Natural killer cell (primary cell): ENCODE results near the gene CAPN8. TPM values are rescaled to one million over a fixed set of nuclear protein-coding genes. Genes with fewer than 3 reads are reported as not detected.

Source experiments
- ATAC-seq, 3 donors: fragments of 150-1000 bp in 2 of 3; fragments of 200-7000 bp in 1 of 3; cut with Tn5 transposase; 1 replicate in 1 of 3; 2 replicates in 2 of 3; pipeline ENCODE4 v1.10.0; 2021; ENCODE audit warnings: mild to moderate bottlenecking in 2 of 3, moderate library complexity in 2 of 3
- DNase-seq, 2 donors: peaks; one replicate each; pipeline versions ENCODE4 v3.0.0 to v3.0.0-alpha.2; 2013 to 2021; ENCODE audit warnings: mixed read lengths in 1 of 2
- H3K27ac ChIP-seq: one replicate; pipeline ENCODE4 v1.5.1; 2013; ENCODE audit warnings: mild to moderate bottlenecking, low read length
- H3K27me3 ChIP-seq: one replicate; pipeline ENCODE4 v1.6.1; 2013; ENCODE audit warnings: low read length; ENCODE audit not compliant: control insufficient read depth, insufficient read depth
- H3K36me3 ChIP-seq: one replicate; pipeline ENCODE4 v1.6.1; 2013; ENCODE audit warnings: low read length; ENCODE audit not compliant: control insufficient read depth, insufficient read depth
- H3K4me1 ChIP-seq: one replicate; pipeline ENCODE4 v1.6.1; 2013; ENCODE audit warnings: low read length; ENCODE audit not compliant: control insufficient read depth, insufficient read depth
- H3K4me3 ChIP-seq: one replicate; pipeline ENCODE4 v1.5.1; 2013; ENCODE audit warnings: low read length
- H3K9me3 ChIP-seq: one replicate; pipeline ENCODE4 v1.6.1; 2013; ENCODE audit warnings: low read length; ENCODE audit not compliant: control insufficient read depth, insufficient read depth
- H3K27ac Mint-ChIP-seq, 2 donors: one replicate each; pipeline ENCODE4 v1.8.0; 2022; ENCODE audit warnings: mild to moderate bottlenecking in 2 of 2, mixed read lengths in 2 of 2, moderate library complexity in 1 of 2
- H3K27me3 Mint-ChIP-seq, 2 donors: one replicate each; pipeline ENCODE4 v1.8.0; 2022; ENCODE audit warnings: low read depth in 2 of 2, mixed read lengths in 2 of 2
- H3K36me3 Mint-ChIP-seq: one replicate; pipeline ENCODE4 v1.8.0; 2022; ENCODE audit warnings: mixed read lengths
- H3K4me1 Mint-ChIP-seq, 2 donors: one replicate each; pipeline ENCODE4 v1.8.0; 2022; ENCODE audit warnings: mixed read lengths in 2 of 2
- H3K4me3 Mint-ChIP-seq: one replicate; pipeline ENCODE4 v1.8.0; 2022; ENCODE audit warnings: mild to moderate bottlenecking, moderate library complexity, mixed read lengths
- H3K9me3 Mint-ChIP-seq, 2 donors: one replicate each; pipeline ENCODE4 v1.8.0; 2022; ENCODE audit warnings: mixed read lengths in 2 of 2
- CTCF ChIP-seq: fragments of 200-600 bp; IDR thresholded peaks from one replicate; pipeline ENCODE4 v1.8.0; 2022; ENCODE audit warnings: antibody characterized with exemption
- WGBS: methylation state at CpG from one replicate; pipeline ENCODE4 v1.1.7; 2013; ENCODE audit warnings: missing lambda C conversion rate; ENCODE audit not compliant: insufficient coverage; 5-methylcytosine and 5-hydroxymethylcytosine counted together
- intact Hi-C: fragments of 100-400 bp; cut with micrococcal nuclease; formaldehyde crosslinking; loops from one replicate; pipeline ENCODE4 v1.14.2; 2022
- total RNA-seq, 4 donors: library from RNA; stranded (reverse); fragments of 120-200 nt in 1 of 4; gene quantifications; one replicate each; pipeline versions ENCODE4 v1.2.3 to v1.2.4, GENCODE V29; 2013 to 2022

Gene CAPN8
- total RNA-seq, 3 donors from 2014 or later (not counting 1 experiment from before 2014, with no cell fraction given) = 0.18 to 6.7 (median 0.84) TPM

GRCh38 chr1:223680188-223680587 lies 14.7 kb upstream of the CAPN8 start:
- no peaks in the 10 kb centered on the region for H3K27me3 ChIP-seq

GRCh38 chr1:223678841-223679240 lies 13.3 kb upstream of the CAPN8 start:
- Mint-ChIP-seq H3K27me3 (peaks cover 0 to 6% of the 10 kb centered on the region in 2 donors), H3K27ac (no peak overlapping the region), H3K9me3 (peaks cover 0 to 3% of the 10 kb centered on the region in 2 donors), H3K36me3 (peaks cover 6% of the 10 kb centered on the region), H3K4me1 (no peaks in the 10 kb centered on the region), H3K4me3 (no peak overlapping the region)
- H3K4me1 ChIP-seq = no peaks in the 10 kb centered on the region
- DNase-seq (no peak), ATAC-seq (no peak)
- H3K4me3 ChIP-seq = no peak overlapping the region
- intact Hi-C loops = no loop called here
- no peaks in the 10 kb centered on the region for H3K36me3 ChIP-seq
- no peaks in the 10 kb centered on the region for H3K27me3 ChIP-seq
- peaks cover 4% of the 10 kb centered on the region for H3K9me3 ChIP-seq
- no peak overlapping the region for H3K27ac ChIP-seq
- TF ChIP-seq CTCF = no peak
- 39% methylated on average over 6 of the region's 6 CpGs for WGBS

More at GRCh38 chr1:223680188-223680587, 14.7 kb upstream of the CAPN8 start:
- Mint-ChIP-seq H3K27me3 (peaks cover 0 to 6% of the 10 kb centered on the region in 2 donors), H3K27ac (no peak overlapping the region), H3K36me3 (no peaks in the 10 kb centered on the region), H3K4me1 (no peaks in the 10 kb centered on the region), H3K4me3 (no peak overlapping the region), H3K9me3 (no peaks in the 10 kb centered on the region)
- Histone ChIP-seq H3K36me3 (no peaks in the 10 kb centered on the region), H3K27ac (no peak overlapping the region), H3K4me1 (no peaks in the 10 kb centered on the region), H3K4me3 (no peak overlapping the region), H3K9me3 (no peaks in the 10 kb centered on the region)
- intact Hi-C loops = no loop called here
- TF ChIP-seq CTCF = no peak
- WGBS = no CpG with 5 or more reads among the region's 2 CpGs
- ATAC-seq (no peak), DNase-seq (no peak)

GRCh38 chr1:223674119-223674890 lies 8.8 kb upstream of the CAPN8 start:
- ATAC-seq (no peak), DNase-seq (no peak)
- Histone ChIP-seq H3K27me3 (no peaks in the 10 kb centered on the region), H3K9me3 (peaks cover 4% of the 10 kb centered on the region), H3K4me3 (no peak overlapping the region), H3K36me3 (no peaks in the 10 kb centered on the region), H3K4me1 (no peaks in the 10 kb centered on the region), H3K27ac (no peak overlapping the region)
- H3K27me3 Mint-ChIP-seq = no peaks in the 10 kb centered on the region
- no peaks in the 10 kb centered on the region for H3K4me1 Mint-ChIP-seq
- WGBS = 64% methylated on average over 5 of the region's 5 CpGs
- intact Hi-C loops = no loop called here
- no peak overlapping the region for H3K27ac Mint-ChIP-seq
- no peak for TF ChIP-seq CTCF
- peaks cover 6% of the 10 kb centered on the region for H3K36me3 Mint-ChIP-seq
- H3K4me3 Mint-ChIP-seq = no peak overlapping the region
- peaks cover 0 to 3% of the 10 kb centered on the region in 2 donors for H3K9me3 Mint-ChIP-seq
